ENCODE data around the gene TBX18. TPM values are rescaled to one million over a fixed set of nuclear protein-coding genes. Genes with fewer than 3 reads are reported as not detected.

Gene TBX18
- polyA plus RNA-seq, 1 donor: 0.43 TPM

- peak in 1 of 2 donors; percentile 53 for DNase-seq
- H3K27ac ChIP-seq (ENCODE audit: low read length): no peak overlapping the region
- H3K36me3 ChIP-seq (ENCODE audit: control insufficient read depth, insufficient read depth, low read length): no peaks in the 10 kb centered on the region
- H3K27me3 ChIP-seq (ENCODE audit: control insufficient read depth, insufficient read depth, low read length): peaks cover 89% of the 10 kb centered on the region
- peaks cover 18% of the 10 kb centered on the region for H3K9me3 ChIP-seq (ENCODE audit: control insufficient read depth, low read depth, low read length)
- peaks cover 5% of the 10 kb centered on the region for H3K4me1 ChIP-seq (ENCODE audit: control insufficient read depth, insufficient read depth, low read length)
- peak overlapping the region; percentile 24 for H3K4me3 ChIP-seq (ENCODE audit: low read length)
- no CpG with 5 or more reads among the region's 69 CpGs for WGBS (ENCODE audit: insufficient coverage, low lambda C conversion rate)
Observed at GRCh38 chr6:84773431-84774156, 9.2 kb upstream of the TBX18 start.

DNA sequence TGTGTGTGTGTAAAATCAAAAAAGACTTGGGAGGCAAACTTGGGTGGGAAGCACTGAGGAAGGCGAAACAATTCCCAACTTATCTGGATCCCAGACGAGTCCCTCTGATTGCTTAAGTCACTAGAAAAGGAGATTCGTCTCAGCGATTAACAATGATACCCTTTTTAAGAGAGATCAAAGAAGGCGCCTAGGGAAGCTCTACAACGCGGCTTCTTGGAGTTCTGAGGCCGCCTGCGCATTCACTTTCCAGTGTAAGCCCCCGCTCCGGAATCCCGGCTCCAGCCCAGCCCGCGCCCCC is 8.7 kb upstream of the TBX18 start:
- Histone ChIP-seq H3K4me1 (ENCODE audit: control insufficient read depth, insufficient read depth, low read length) (peaks cover 5% of the 10 kb centered on the region), H3K27me3 (ENCODE audit: control insufficient read depth, insufficient read depth, low read length) (peaks cover 89% of the 10 kb centered on the region), H3K27ac (ENCODE audit: low read length) (no peak overlapping the region), H3K9me3 (ENCODE audit: control insufficient read depth, low read depth, low read length) (peaks cover 18% of the 10 kb centered on the region), H3K4me3 (ENCODE audit: low read length) (no peak overlapping the region), H3K36me3 (ENCODE audit: control insufficient read depth, insufficient read depth, low read length) (no peaks in the 10 kb centered on the region)
- DNase-seq: no peak
- WGBS (ENCODE audit: insufficient coverage, low lambda C conversion rate): no CpG with 5 or more reads among the region's 14 CpGs

DNA sequence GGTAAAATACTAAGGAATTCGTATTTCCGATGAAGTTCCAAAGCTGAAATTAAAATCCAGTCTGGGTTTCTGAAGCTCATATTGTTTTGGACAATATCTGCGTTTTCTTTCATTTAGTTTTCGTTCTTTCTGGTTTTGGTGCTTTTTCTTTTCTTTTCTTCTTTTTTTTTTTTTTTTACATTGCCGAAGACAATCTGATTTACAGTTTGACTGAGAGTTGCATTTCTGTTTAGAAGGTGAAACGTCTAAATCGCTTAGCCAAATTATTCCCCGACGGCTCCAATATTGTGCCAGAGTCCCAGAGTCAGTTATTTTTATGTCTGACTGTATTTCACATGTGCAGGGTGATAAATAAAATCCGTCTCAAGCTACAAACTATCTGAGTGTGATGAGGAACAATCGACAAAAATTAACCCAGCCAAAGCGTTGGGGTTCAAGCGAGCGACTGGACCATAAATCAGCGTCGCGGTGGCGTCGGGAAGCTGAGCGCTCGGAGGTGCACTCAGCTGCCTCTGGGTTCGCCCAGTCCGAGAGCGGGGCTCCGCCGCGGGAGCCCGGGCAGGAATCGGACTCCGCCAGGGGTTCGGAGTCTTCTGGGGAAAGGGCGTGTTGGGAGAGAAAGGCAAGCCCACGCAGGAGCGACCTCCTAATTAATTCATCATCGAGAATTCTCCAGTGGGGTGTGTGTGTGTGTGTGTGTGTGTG is 8.2 kb upstream of the TBX18 start:
- DNase-seq: peak in 1 of 2 donors; percentile 4
- 12% methylated on average over 4 of the region's 35 CpGs for WGBS (ENCODE audit: insufficient coverage, low lambda C conversion rate)

DNA sequence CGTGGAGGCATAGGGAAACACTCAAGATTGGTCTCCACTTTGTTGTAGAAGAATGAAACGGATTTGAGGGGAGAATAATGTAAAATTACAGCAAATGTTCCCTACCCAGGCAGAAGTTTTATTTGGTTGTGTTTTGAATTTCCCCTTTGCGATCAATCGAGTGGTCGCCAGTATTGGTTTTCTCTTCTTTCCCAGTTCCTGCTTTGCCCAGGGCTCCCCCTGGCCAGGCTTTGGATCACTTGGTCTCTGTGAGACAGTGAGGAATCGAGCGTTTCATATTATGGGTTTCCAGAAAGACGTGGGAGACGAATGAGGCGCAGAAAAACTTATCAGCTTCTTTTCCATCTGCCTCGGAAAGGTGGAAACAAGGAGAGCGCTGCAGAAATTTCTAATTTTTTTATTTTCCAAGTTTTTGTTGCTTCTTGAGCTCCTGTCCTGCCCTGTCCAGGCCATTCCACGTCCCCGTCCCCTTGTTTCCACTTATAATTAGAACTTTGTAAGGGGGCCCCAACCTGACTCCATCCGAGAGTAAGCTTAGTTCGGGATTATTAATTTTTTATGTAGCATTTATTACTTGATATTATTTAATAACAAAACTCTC is 7.5 kb upstream of the TBX18 start:
- no peak for DNase-seq
- Histone ChIP-seq H3K36me3 (ENCODE audit: control insufficient read depth, insufficient read depth, low read length) (no peaks in the 10 kb centered on the region), H3K4me3 (ENCODE audit: low read length) (no peak overlapping the region), H3K27me3 (ENCODE audit: control insufficient read depth, insufficient read depth, low read length) (peaks cover 91% of the 10 kb centered on the region), H3K27ac (ENCODE audit: low read length) (no peak overlapping the region), H3K9me3 (ENCODE audit: control insufficient read depth, low read depth, low read length) (peaks cover 20% of the 10 kb centered on the region), H3K4me1 (ENCODE audit: control insufficient read depth, insufficient read depth, low read length) (peaks cover 5% of the 10 kb centered on the region)
- WGBS (ENCODE audit: insufficient coverage, low lambda C conversion rate): 0% methylated on average over 6 of the region's 16 CpGs

More for the DNA sequence above, 8.2 kb upstream of the TBX18 start:
- Histone ChIP-seq H3K36me3 (ENCODE audit: control insufficient read depth, insufficient read depth, low read length) (no peaks in the 10 kb centered on the region), H3K4me1 (ENCODE audit: control insufficient read depth, insufficient read depth, low read length) (peaks cover 5% of the 10 kb centered on the region), H3K9me3 (ENCODE audit: control insufficient read depth, low read depth, low read length) (peaks cover 18% of the 10 kb centered on the region), H3K27me3 (ENCODE audit: control insufficient read depth, insufficient read depth, low read length) (peaks cover 90% of the 10 kb centered on the region), H3K4me3 (ENCODE audit: low read length) (no peak overlapping the region), H3K27ac (ENCODE audit: low read length) (no peak overlapping the region)

GRCh38 chr6:84771125-84771755 is 6.8 kb upstream of the TBX18 start:
- 7% methylated on average over 3 of the region's 6 CpGs for WGBS (ENCODE audit: insufficient coverage, low lambda C conversion rate)
- Histone ChIP-seq H3K4me3 (ENCODE audit: low read length) (no peak overlapping the region), H3K27me3 (ENCODE audit: control insufficient read depth, insufficient read depth, low read length) (peaks cover 93% of the 10 kb centered on the region), H3K4me1 (ENCODE audit: control insufficient read depth, insufficient read depth, low read length) (peaks cover 5% of the 10 kb centered on the region), H3K9me3 (ENCODE audit: control insufficient read depth, low read depth, low read length) (peaks cover 20% of the 10 kb centered on the region), H3K27ac (ENCODE audit: low read length) (no peak overlapping the region), H3K36me3 (ENCODE audit: control insufficient read depth, insufficient read depth, low read length) (no peaks in the 10 kb centered on the region)
- no peak for DNase-seq

DNA sequence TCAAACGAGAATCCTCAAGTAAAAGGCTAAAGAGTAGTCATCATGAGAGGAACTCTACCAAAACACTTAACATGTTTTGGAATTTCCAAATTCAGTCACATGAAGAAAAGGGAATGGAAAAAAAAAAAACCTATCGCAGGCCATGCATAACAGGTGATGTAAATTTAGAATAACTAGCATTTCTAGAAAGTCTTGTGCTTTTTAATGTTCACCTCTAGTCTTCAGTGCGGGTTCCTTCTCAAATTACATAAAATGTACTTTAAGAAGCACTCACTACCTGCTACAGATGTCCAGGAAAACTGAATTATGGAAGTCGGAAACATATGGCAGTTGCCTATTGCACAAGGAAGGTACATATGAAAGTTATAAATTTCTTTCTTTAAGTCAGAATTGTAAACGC is 6.1 kb upstream of the TBX18 start:
- H3K36me3 ChIP-seq (ENCODE audit: control insufficient read depth, insufficient read depth, low read length): no peaks in the 10 kb centered on the region
- H3K9me3 ChIP-seq (ENCODE audit: control insufficient read depth, low read depth, low read length): peaks cover 26% of the 10 kb centered on the region
- peaks cover 94% of the 10 kb centered on the region for H3K27me3 ChIP-seq (ENCODE audit: control insufficient read depth, insufficient read depth, low read length)
- no peak overlapping the region for H3K4me3 ChIP-seq (ENCODE audit: low read length)
- no peak overlapping the region for H3K27ac ChIP-seq (ENCODE audit: low read length)
- peaks cover 5% of the 10 kb centered on the region for H3K4me1 ChIP-seq (ENCODE audit: control insufficient read depth, insufficient read depth, low read length)
- WGBS (ENCODE audit: insufficient coverage, low lambda C conversion rate): 0% methylated on average over 1 of the region's 5 CpGs
- no peak for DNase-seq

- WGBS (ENCODE audit: insufficient coverage, low lambda C conversion rate): 0% methylated on average over 2 of the region's 5 CpGs
- Histone ChIP-seq H3K4me3 (ENCODE audit: low read length) (no peak overlapping the region), H3K9me3 (ENCODE audit: control insufficient read depth, low read depth, low read length) (peaks cover 28% of the 10 kb centered on the region), H3K27me3 (ENCODE audit: control insufficient read depth, insufficient read depth, low read length) (peaks cover 92% of the 10 kb centered on the region), H3K4me1 (ENCODE audit: control insufficient read depth, insufficient read depth, low read length) (peaks cover 1% of the 10 kb centered on the region), H3K27ac (ENCODE audit: low read length) (no peak overlapping the region), H3K36me3 (ENCODE audit: control insufficient read depth, insufficient read depth, low read length) (no peaks in the 10 kb centered on the region)
- no peak for DNase-seq
Observed at GRCh38 chr6:84769306-84769705, 4.9 kb upstream of the TBX18 start.

DNA sequence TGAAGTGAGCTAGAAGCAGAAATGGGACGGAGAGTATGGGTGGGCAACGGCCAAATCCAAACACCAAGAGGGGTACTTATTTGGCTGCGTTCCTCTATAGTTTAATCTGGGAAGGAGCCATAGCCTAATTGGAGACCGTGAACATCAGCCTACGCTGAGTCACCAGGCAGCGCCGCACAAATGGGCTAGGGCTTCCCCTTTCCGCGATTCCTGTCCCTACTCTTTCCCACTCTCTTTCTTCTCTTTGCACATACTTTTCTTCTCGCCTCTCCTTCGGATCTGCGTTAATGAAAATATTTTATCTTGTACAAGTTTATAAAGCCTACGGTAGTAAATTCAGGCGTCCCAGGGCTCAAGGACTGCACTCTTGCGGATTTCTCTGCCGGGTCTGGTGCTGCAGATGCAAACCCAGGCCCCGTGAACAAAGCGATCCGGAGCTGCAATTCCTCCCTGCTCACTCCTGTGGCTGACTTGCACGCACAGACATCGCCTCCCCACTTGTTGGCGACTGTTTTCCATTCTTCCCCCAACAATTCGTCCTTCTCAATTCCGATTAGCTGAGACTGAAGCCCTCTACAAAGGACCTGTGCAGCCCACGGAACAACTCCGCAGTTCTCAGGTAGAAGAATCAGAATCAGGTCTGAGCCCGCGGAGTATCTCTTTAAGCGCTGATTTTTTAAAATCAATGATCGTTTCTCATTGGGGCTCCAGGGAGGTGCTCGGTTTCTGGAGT is 4.2 kb upstream of the TBX18 start:
- WGBS (ENCODE audit: insufficient coverage, low lambda C conversion rate): 0% methylated on average over 5 of the region's 31 CpGs
- Histone ChIP-seq H3K4me3 (ENCODE audit: low read length) (no peak overlapping the region), H3K9me3 (ENCODE audit: control insufficient read depth, low read depth, low read length) (peaks cover 21% of the 10 kb centered on the region), H3K36me3 (ENCODE audit: control insufficient read depth, insufficient read depth, low read length) (no peaks in the 10 kb centered on the region), H3K27ac (ENCODE audit: low read length) (no peak overlapping the region), H3K4me1 (ENCODE audit: control insufficient read depth, insufficient read depth, low read length) (peaks cover 3% of the 10 kb centered on the region), H3K27me3 (ENCODE audit: control insufficient read depth, insufficient read depth, low read length) (peaks cover 92% of the 10 kb centered on the region)
- DNase-seq: no peak

- WGBS (ENCODE audit: insufficient coverage, low lambda C conversion rate): 4% methylated on average over 3 of the region's 14 CpGs
- Histone ChIP-seq H3K4me1 (ENCODE audit: control insufficient read depth, insufficient read depth, low read length) (peaks cover 3% of the 10 kb centered on the region), H3K27ac (ENCODE audit: low read length) (no peak overlapping the region), H3K36me3 (ENCODE audit: control insufficient read depth, insufficient read depth, low read length) (no peaks in the 10 kb centered on the region), H3K4me3 (ENCODE audit: low read length) (no peak overlapping the region), H3K27me3 (ENCODE audit: control insufficient read depth, insufficient read depth, low read length) (peaks cover 92% of the 10 kb centered on the region), H3K9me3 (ENCODE audit: control insufficient read depth, low read depth, low read length) (peaks cover 17% of the 10 kb centered on the region)
- DNase-seq: no peak
Observed at GRCh38 chr6:84767526-84768201, 3.3 kb upstream of the TBX18 start.

All from large intestine (tissue), 3 donors.